K562 (cell line): Measurements from ENCODE around the gene C1QTNF6. TPM values are rescaled to one million over a fixed set of nuclear protein-coding genes. Genes with fewer than 3 reads are reported as not detected.

Experiments
- DPF2 ChIP-seq: fragments of 450-650 bp; IDR thresholded peaks from 2 replicates; pipeline ENCODE4 v1.6.1; 2016
- FOXJ3 ChIP-seq: sonication (generic); formaldehyde crosslinking; IDR thresholded peaks from 2 replicates; pipeline ENCODE4 v1.4.0; 2020; ENCODE audit warnings: mild to moderate bottlenecking, missing genetic modification reagents
- HEY1 ChIP-seq: fragments of 250-450 bp; sonication (Bioruptor Pico); IDR thresholded peaks from 2 replicates; pipeline ENCODE4 v1.5.0; 2020; ENCODE audit warnings: mild to moderate bottlenecking, moderate library complexity, borderline replicate concordance
- IFI16 ChIP-seq: fragments of 250-450 bp; sonication (Bioruptor Pico); IDR thresholded peaks from 2 replicates; pipeline ENCODE4 v2.1.2; 2022; ENCODE audit warnings: mild to moderate bottlenecking, inconsistent platforms
- MBD2 ChIP-seq: sonication (generic); IDR thresholded peaks from 2 replicates; pipeline ENCODE4 v1.6.1; 2016; ENCODE audit warnings: low read depth, borderline replicate concordance
- NCOR1 ChIP-seq: fragments of 450-650 bp; IDR thresholded peaks from 2 replicates; pipeline ENCODE4 v1.6.1; 2016; ENCODE audit warnings: mild to moderate bottlenecking, moderate library complexity
- PHF8 ChIP-seq: fragments of 200-600 bp; sonication (generic); IDR thresholded peaks from 2 replicates; pipeline ENCODE4 v1.6.1; 2012; ENCODE audit warnings: mixed run types, mild to moderate bottlenecking, inconsistent platforms, low read length, moderate library complexity, borderline replicate concordance
- RAD21 ChIP-seq, 2 experiments: fragments of 250-450 bp in 1 of 2; fragments of 450-650 bp in 1 of 2; sonication (Bioruptor Pico) in 1 of 2; formaldehyde crosslinking in 1 of 2; IDR thresholded peaks in 1 of 2; conservative IDR thresholded peaks in 1 of 2; 2 replicates each; pipeline versions ENCODE4 v1.4.0 to v1.8.0; 2020 to 2022; ENCODE audit warnings: mild to moderate bottlenecking in 2 of 2, moderate library complexity in 1 of 2
- RNF2 ChIP-seq: sonication (generic); IDR thresholded peaks from 2 replicates; pipeline ENCODE4 v1.6.1; 2016
- SMAD4 ChIP-seq: fragments of 250-450 bp; sonication (Bioruptor Pico); conservative IDR thresholded peaks from 2 replicates; pipeline ENCODE4 v1.8.0; 2021; ENCODE audit warnings: inconsistent platforms, mild to moderate bottlenecking, moderate library complexity
- TEAD4 ChIP-seq, 2 experiments: sonication (generic) in 1 of 2; formaldehyde crosslinking in 1 of 2; IDR thresholded peaks; 2 replicates each; pipeline versions ENCODE4 v1.6.1 to v1.8.0; 2012 to 2022; ENCODE audit warnings: borderline replicate concordance in 1 of 2, inconsistent platforms in 1 of 2, low read length in 1 of 2, mild to moderate bottlenecking in 1 of 2, missing genetic modification reagents in 1 of 2
- ZNF589 ChIP-seq: fragments of 200-800 bp; sonication (Bioruptor generic); IDR thresholded peaks from 2 replicates; pipeline ENCODE4 v1.6.1; 2016; ENCODE audit warnings: low read depth, missing genetic modification characterization, missing compliant biosample characterization
- polyA plus RNA-seq, 8 experiments: library from polyadenylated mRNA; depleted of rRNA in 4 of 8; stranded (reverse) in 5 of 8; unstranded in 3 of 8; fragments of >200 nt; fragmentation: Nextera tagmentation in 2 of 8; fragmentation: Illumina TruSeq in 1 of 8; extraction: Ambion mirVana in 2 of 8; extraction: Trizol in 1 of 8; gene quantifications; 2 replicates each; pipeline versions ENCODE4 v1.2.1 to v1.2.3, GENCODE V29; 2011 to 2014; ENCODE audit warnings: inconsistent platforms in 1 of 8, missing spikeins in 1 of 8
- total RNA-seq, 7 experiments: library from RNA; depleted of rRNA in 6 of 7; stranded (reverse); fragments of >200 nt in 6 of 7; fragmentation: Illumina TruSeq in 2 of 7; extraction: Trizol in 2 of 7; gene quantifications; 2 replicates each; pipeline versions ENCODE4 v1.2.1 to v1.2.3, GENCODE V29; 2011 to 2021; ENCODE audit warnings: low replicate concordance in 1 of 7
- TF ChIP-seq, protein P1 (sequence below): sonication (generic); formaldehyde crosslinking; IDR thresholded peaks from 2 replicates; pipeline ENCODE4 v1.8.0; 2022; ENCODE audit warnings: mild to moderate bottlenecking, missing genetic modification reagents, borderline replicate concordance
- TF ChIP-seq, protein P2 (sequence below), 2 experiments: fragments of 450-650 bp; formaldehyde crosslinking in 1 of 2; IDR thresholded peaks; 2 replicates each; pipeline versions ENCODE4 v1.4.0 to v1.6.1; 2014 to 2020; ENCODE audit warnings: mild to moderate bottlenecking in 2 of 2, borderline replicate concordance in 1 of 2, low read depth in 1 of 2

The C1QTNF6 gene
- total and polyA plus RNA-seq, 9 of the 15 experiments (the other 6 are each of a cell fraction or from before 2014, with no cell fraction given) = 0.18 to 0.92 (median 0.55) TPM

DNA sequence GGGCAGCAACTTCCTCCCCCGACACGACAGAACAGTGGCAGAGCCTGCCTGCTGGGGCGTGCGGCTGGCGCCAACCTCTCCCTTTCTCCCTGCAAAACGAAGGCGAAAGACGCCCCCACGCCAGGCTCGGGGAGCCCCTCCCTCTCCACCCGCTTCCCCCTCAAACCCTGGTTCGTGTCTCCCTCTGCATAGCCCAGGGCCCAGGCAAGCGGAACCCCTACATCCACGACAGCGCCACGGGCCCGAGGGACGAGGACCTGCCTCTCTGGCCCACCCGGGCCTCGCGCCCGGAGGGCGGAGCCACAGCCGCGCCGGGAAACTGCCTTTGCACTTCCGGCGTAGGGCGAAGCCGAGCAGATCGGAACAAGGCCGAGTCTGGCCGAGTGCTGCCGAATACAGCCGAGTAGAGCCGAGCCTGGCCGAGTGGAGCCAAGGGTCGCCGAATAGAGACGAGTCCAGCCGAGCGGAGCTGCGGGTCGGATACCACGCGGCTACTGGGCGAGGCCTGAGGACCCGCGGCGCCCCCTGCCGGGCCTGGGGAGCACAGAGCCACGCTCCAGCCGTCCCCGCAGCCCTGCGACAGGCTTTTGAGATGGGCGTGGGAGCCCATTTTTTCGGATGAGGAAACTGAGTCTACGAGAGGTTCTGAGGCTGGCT is 11.2 kb upstream of the C1QTNF6 start (continued):
- TF ChIP-seq PHF8 (peak; percentile 95), NCOR1 (no peak), SMAD4 (peak; percentile 60; the same call in 1 of the 2 replicates), ZNF589 (CRISPR knock-in tag) (no peak), RAD21 (CRISPR knock-in tag; conservative IDR thresholded peaks at IDR 0.05 in 1 of 2, IDR thresholded peaks at IDR 0.05 in 1 of 2) (peak; percentile 64 to 69), DPF2 (no peak), MBD2 (peak; percentile 70; the same call in 1 of the 2 replicates), HEY1 (CRISPR knock-in tag) (no peak), RNF2 (no peak; the same call in none of the 2 replicates), TEAD4 (IDR thresholded peaks at IDR 0.05; ENCODE audit: low read length) (no peak), TEAD4 (CRISPR knock-in tag; IDR thresholded peaks at IDR 0.05; ENCODE audit: borderline replicate concordance) (peak; percentile 64; the same call in 1 of the 2 replicates), IFI16 (CRISPR knock-in tag) (no peak), FOXJ3 (CRISPR knock-in tag) (no peak)
- TF ChIP-seq, protein P1, sequence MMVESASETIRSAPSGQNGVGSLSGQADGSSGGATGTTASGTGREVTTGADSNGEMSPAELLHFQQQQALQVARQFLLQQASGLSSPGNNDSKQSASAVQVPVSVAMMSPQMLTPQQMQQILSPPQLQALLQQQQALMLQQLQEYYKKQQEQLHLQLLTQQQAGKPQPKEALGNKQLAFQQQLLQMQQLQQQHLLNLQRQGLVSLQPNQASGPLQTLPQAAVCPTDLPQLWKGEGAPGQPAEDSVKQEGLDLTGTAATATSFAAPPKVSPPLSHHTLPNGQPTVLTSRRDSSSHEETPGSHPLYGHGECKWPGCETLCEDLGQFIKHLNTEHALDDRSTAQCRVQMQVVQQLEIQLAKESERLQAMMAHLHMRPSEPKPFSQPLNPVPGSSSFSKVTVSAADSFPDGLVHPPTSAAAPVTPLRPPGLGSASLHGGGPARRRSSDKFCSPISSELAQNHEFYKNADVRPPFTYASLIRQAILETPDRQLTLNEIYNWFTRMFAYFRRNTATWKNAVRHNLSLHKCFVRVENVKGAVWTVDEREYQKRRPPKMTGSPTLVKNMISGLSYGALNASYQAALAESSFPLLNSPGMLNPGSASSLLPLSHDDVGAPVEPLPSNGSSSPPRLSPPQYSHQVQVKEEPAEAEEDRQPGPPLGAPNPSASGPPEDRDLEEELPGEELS (CRISPR knock-in tag) = 0 out of 2 replicates have a peak, but pooled peaks have one; percentile 56
- TF ChIP-seq, protein P2, sequence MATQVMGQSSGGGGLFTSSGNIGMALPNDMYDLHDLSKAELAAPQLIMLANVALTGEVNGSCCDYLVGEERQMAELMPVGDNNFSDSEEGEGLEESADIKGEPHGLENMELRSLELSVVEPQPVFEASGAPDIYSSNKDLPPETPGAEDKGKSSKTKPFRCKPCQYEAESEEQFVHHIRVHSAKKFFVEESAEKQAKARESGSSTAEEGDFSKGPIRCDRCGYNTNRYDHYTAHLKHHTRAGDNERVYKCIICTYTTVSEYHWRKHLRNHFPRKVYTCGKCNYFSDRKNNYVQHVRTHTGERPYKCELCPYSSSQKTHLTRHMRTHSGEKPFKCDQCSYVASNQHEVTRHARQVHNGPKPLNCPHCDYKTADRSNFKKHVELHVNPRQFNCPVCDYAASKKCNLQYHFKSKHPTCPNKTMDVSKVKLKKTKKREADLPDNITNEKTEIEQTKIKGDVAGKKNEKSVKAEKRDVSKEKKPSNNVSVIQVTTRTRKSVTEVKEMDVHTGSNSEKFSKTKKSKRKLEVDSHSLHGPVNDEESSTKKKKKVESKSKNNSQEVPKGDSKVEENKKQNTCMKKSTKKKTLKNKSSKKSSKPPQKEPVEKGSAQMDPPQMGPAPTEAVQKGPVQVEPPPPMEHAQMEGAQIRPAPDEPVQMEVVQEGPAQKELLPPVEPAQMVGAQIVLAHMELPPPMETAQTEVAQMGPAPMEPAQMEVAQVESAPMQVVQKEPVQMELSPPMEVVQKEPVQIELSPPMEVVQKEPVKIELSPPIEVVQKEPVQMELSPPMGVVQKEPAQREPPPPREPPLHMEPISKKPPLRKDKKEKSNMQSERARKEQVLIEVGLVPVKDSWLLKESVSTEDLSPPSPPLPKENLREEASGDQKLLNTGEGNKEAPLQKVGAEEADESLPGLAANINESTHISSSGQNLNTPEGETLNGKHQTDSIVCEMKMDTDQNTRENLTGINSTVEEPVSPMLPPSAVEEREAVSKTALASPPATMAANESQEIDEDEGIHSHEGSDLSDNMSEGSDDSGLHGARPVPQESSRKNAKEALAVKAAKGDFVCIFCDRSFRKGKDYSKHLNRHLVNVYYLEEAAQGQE (IDR thresholded peaks at IDR 0.05; ENCODE audit: borderline replicate concordance) = peak; percentile 34; the same call in 1 of the 2 replicates
- TF ChIP-seq, protein P2 (CRISPR knock-in tag; IDR thresholded peaks at IDR 0.05; ENCODE audit: low read depth) = 0 out of 2 replicates have a peak, but pooled peaks have one; percentile 21
